ENCODE data around the gene SOX13.

GRCh38 chr1:204043680-204044079 is 29.2 kb upstream of the SOX13 start:
- no peak for TF ChIP-seq CTCF (IDR thresholded peaks at IDR 0.05; ENCODE audit: insufficient read depth, low read length)
- no peak for TF ChIP-seq REST (IDR thresholded peaks at IDR 0.05; ENCODE audit: insufficient replicate concordance, low read depth)
- TF ChIP-seq POLR2AphosphoS5 (IDR thresholded peaks at IDR 0.05; ENCODE audit: low read depth): no peak
- TF ChIP-seq GABPA (IDR thresholded peaks at IDR 0.05; ENCODE audit: low read depth): no peak
